GM21447 (cell line): ENCODE results near the gene NTM.

ENCODE experiments used
- ATAC-seq: cut with Tn5 transposase; IDR thresholded peaks from one replicate; pipeline ENCODE4 v1.9.1; 2021; ENCODE audit not compliant: unreplicated experiment

NTM gene

DNA sequence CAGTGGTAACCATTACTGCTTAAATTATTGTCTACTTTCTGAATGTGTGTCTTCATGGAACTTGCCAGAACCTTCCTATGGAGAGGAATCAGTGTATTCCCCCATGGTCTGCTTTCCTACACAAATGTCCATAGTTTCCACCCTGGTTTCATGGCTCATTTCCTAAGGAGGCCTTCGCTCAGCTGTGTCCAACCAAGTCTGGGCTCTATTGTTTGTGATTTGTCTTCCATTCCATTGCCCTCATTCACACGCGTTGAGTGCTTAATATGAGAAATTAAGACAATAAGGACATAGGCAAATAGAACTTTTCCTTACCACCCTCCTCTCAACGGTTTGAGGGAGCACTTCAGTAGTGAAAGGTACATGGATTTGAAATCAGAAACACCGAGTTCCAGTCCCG, 510.6 kb downstream of the NTM start:
- no peak for ATAC-seq

DNA sequence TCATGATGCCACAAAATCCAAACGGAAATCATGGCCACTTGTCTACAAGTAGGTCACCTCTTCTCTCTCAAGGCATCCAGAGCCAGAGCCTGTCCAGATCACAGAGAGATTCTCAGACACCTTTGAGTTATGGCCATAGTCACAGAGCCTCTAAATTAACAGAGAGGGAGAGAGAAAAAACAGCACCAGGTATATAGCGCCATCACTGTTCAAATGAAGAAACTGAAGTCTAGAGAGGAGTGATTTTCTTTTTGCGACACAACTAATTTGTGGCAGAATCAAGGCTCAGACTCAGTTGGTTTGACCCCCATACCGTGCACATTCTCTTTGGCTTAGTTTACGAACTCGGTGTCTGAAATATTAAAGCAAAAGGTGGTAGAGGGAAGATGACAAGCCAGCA, 512.9 kb downstream of the NTM start:
- ATAC-seq: no peak

DNA sequence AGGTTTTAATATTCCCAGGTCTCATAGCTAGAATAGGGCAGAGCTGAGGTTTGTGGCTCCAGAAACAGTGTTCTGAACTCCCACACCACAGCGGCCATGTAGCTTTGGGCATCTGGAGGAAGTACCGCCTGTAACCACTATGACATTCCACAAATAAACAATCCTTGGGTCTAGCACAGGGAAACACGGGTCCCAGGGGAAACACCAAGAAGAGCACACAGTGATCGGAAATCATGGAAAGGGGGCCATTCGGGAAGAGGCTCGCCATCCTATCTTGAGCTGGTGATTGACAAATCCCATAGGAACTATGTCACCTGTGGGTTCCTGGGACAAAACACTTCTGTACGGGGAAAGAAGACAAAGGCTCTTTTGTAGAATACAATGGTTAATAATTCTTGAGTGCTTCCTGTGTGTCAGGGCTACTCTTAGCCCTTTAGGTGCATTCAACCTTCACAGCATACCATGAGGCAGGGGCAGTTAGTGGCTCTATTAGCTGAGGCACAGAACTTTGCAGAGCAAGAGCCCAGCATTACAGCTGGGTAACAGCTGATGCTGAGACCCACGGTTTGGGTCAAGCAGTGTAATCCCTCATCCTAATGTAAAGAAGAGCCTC, 514.2 kb downstream of the NTM start:
- ATAC-seq: peak; percentile 78

DNA sequence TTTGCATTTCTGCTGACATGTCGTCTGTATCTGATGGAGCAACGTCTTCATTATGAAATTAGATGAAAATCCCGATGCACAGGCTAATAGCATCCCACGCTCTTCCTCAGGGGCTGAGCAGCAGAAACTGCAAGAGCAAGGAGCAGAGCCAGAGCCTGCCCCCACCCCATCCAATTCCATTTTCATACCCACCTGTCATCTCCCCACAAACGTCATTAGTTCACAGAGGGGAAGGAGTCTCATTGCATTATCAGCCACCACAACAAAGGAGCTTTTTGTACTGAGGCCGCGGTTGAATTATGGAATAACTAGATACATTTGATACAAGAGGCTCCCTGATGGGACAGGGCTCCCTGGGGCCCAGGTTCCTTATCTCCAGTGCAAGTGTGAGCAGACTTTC, 515.0 kb downstream of the NTM start:
- no peak for ATAC-seq

DNA sequence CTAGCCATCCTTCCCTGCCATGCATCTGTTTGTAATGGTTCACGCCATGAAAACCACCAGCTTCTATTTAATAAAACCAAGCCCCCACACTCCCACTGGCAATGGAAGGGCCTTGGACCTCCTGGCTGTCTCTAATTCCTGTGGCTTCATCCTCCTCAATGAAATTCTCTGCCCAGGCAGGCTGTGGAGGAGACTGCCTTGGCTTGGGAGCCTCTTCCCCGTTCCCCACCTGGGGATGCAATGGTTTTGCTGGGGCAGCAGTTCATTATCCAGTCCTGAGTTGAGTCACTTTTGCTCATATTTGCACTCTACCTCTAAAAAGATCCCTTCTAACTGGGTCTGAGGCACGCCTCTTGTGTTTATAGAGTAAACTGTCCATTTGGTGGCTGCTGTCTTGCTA, 515.8 kb downstream of the NTM start:
- ATAC-seq: no peak

DNA sequence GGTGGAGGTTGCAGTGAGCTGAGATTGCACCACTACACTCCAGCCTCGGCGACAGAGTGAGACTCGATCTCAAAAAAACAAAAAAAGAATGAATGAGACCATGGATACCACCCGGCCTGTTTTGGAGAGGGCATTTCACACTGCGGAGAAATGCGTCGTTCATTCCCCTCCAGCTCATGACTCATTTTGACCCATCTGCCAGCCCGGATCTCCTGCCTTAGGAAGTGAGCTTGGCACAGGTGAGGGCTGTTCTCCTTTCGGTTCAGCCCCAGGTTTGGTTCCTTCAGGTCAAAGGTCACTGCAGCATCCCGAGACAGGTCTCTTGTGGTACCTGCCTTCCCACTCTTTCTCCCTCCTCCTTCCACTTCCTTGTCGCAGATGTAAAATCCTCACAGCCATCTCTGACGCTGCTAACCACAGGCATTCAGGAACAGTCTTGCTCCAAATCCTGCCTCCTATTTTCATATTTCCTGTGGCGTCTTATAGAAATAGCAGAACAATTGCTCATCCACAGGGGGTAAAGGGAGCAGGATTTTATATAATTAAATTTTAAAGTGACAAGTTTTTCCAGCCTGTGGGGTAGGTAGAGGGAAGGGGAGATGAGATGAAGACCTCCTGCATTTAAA, 517.9 kb downstream of the NTM start:
- ATAC-seq: no peak

DNA sequence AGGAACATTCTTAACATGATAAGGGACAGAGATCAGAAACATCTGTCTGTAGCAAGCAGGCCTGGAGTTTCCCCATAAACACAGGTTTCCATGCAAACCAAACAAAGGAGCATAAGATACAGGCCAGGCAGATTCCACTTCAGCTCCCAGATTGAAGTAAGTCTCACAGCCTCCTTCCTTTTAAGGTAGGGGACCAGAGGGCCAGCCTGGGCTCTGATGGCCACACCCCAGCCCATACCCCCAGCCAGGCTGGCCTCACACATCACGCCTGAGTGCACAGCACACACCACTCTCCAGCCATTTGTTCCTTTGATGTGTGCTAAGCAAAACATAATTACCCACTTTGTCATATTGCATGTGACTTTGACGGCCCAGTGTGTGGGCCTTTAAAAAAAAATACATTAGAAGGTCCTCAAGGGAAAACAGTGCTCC, 518.7 kb downstream of the NTM start:
- ATAC-seq: no peak

DNA sequence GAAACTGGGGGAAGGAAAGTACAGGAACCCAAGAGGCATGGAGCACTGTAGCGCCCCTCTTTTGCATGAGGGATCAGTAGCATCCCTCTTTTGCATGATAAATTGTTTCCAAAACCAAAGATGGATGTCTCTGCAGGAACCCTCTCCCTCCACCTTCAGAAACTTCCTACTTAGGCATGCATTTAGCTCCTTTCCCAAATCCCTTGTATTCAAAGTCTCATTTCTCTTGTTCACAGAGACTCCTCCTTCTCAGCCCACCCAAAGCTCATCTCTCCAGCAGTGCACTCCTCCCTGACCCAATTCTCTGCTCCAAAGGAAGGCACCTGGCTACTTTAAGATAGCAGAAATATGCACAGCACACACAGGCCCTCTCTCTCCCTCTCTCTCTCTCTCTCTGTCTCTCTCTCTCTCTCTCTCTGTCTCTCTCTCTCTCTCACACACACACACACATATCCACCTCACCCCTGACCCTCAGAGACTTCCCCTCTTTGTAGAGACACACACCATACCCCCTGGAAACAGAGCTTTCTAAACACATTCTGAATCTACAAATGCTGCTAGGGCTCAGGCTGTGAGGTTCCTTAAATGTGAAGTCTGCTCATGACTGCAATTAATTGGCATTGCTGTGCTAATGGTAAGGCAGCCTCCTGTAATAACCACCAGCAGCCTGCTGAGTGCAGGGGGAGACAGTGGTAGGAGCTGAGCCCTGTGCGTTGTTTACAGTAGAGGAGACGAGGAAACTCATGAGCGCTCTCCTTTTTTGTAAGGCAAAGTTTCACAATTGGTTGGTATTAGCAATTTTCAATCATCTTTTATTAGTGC, 519.6 kb downstream of the NTM start:
- no peak for ATAC-seq

DNA sequence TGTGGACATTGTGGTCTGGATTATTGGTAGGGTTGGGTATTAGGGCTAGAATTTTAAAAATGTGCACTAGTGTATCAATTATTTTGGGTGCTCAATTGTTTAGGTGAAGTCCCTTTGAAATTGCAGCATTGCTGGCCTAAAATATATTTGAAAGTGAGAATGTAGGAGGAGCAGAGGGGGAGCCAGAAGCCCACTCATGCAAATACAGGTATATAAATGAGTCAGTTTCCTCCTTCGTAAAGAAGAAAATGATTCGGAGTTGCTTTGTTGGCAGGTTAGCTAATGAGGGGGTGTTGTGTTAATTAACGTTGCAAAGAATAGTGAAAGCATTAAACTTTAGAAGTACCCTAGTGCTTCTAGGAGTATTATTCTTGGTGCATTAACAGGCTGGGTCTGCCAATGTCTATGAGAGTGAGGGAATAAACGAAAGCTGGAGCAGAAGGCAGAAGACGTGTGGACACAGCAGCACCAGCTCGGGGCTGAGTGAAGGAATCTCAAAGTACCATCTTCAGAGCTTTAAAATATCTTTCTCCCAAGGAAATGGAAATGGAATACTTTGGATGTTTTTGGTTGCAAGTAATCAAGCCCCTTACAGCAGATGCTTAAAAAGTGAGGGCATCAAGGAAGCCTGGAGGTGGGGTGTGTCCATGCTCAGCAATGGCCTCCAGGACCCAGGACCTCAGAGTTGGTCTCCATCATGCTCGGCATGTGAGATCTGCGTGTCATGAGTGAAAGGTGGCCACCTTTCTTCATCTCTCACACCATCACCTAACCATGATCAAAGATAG, 522.9 kb downstream of the NTM start:
- peak; percentile 79 for ATAC-seq

DNA sequence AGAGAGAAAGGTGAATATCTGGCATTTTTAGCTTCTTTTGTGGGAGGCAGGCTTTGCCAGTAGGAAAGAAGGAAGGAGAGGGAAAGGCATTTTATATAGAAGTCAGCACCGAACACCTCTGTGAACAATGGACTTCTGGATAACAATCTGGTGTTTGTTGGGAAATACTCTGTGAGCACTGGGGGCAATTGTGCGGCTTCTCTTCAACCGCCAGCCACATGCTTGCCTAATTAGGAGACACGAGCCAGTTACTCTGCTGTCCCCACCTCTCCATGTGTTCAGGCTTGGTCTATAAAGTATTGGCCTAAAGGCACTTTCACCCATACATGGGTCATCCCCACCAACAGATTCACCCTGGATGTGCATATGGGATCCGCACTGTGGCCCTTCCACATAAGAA, 523.6 kb downstream of the NTM start:
- no peak for ATAC-seq

DNA sequence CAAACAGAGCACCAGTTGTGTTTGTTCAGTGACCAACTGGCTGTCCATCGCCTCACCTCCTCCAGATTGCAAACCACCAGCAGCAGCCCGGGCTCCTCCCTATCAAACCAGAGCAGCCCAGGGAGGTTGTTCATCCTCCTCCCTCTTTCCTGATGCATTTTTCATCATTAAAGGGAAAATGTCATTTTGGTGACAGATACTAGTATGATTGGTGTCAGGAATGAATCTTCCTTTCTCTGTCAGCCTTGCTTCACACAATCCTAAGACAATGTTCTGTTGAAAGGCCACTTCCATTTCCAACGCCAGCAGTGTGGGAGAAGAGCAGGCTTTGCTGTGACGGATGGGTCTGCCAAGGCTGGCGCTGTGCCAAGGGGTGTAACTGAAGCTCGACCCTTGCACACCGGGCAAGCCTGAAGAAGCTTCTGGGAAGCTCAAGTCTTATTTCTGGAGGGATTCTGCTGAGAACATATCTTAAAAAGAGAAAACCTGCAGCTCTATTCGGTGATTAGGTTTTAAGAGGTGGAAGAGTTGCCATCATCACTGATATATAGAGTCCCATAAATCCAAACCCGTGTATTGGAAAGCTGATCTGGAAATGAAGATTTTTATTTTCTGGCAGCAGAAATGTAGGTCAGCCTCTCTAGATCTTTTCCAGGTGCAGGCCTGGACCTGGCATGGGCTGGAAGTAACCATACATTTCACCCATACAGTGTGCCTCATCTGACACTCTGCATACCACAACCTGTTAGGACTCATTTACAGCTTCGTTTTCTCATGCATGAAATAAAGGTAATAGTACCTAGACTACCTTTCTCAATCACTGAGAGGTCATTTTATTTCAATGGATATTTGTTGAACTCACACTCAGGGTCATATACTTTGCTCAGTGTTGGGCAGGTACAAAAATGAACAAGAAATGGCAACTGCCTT, 524.5 kb downstream of the NTM start:
- ATAC-seq: no peak

DNA sequence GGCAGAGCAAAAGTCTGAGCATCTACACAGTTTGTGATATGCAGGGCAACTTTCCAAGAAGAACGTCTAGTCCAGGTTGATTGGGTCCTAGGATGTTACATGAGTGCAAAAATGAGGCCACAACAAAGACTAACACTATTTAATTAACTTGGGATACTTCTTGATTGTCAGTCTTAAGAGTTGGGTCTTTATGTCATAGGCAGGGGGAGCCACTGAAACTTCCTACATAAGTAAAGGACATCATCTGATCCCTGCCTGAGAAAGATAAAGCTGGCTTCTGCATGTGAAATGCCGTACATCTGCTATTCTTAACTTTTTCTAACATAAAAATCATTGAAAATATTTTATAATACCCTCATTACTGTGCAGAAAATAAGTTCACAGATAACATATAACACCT, 525.5 kb downstream of the NTM start:
- no peak for ATAC-seq

DNA sequence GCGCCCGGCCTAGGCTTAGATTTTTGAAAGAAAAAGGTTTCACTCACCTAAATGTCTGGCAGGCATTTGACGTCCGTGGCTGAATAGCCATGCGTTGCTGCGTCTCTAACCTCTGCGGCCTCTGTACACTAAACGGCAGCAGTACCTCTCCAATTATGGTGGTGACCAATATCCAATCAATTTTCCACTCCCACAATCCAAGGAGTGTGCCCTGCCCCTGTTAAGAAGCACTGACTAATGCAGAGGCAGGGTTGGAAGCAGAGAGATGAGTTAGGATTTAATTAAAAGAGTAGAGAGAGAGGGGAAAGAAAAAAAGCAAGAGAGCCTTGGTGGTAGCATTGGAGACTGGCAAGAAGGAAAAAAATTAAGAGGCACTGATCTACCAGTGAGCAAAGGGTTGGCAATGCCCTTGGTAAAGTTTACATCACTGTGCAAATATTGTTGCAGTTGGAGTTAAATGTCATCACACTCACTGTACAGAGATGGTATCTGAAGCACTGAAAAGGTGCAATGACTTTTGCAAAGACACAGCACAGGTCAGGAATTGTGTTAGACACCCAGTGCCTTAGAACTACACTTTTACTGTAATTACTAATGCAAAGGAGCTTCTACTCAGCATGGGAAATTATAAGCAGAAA, 526.7 kb downstream of the NTM start:
- no peak for ATAC-seq

DNA sequence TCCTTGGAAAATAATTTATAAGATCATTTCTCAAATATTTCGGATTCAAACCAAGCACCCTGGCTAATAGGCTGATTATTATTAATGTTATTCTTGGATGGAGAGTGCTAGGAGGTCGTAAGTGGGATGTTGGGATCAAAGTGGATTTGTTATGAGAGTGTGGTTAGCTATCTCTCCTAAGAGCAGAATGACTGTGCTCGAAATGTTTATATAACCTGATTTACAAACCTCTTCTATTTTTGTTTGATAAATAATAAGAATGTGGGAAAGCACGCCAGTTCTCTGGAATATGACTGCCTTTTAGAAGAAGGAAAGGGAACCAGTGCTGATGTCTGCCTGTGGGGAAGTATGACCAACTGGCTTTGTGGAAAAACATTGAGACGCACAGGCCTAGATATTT, 527.5 kb downstream of the NTM start:
- ATAC-seq: no peak

DNA sequence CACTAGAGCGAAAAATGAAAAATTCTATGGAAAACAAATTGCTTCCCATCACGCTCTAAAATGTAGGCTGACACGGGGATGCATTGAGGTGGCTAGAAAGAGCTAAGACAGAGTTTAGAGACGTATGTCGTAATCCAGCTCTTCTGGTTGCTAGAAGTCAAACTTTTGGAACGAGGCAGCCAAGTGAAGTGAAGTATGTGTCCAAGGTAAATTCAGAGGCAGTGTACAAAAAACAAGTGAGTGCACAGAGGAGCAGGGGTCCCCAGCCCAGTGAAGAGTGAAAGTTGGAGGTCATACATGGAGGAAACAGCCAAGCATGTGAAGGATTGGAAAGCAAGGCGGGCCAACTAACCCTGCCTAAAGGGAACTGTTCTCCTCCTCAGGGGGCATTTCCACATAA, 528.5 kb downstream of the NTM start:
- no peak for ATAC-seq

DNA sequence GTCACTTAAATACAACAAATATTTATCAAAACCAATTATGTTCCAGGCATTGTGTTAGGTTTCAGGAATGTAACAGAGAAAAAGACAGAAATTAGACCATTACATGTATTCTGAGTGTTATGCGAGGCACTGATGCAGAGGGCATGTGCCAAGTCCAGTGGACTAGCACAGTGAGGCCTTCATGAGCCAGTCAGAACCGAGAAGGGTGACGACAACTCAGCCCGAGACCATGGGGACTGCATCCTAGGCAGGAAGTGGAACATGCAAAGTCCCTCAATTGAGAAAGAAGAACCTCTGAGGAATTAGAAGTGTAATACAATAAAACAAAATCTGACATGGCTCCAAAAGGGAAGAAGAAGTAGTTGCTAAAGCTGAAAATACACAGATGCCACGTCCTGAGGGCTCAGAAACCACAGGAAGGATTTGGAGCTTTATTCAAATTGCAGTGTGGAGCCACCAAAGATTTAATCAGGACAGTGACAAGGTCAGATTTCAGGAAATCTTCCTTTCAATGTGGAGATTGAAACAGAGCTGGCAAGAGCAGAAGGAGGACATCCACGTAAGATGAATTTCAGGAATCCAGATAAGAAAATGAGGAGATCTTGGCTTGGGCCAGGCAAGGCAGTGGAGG, 529.6 kb downstream of the NTM start:
- no peak for ATAC-seq

DNA sequence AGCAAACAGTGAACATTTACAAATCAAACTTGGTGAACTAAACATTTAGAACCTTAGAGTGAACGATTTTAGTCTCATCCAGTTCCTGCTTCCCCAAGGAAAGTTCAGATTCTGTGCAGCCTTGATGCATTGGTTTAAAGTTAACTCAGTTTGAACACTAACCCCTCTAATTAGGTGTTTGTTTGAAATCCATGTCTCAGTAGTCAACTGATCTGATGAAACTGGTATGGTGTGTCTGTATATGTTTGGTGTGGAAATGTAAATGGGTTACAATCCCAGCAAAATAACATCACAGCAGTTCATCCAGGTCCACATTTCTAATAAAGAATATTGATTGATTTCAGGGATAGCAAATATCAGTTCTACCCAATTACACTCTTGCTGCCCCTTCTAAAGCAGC, 532.0 kb downstream of the NTM start:
- ATAC-seq: no peak

DNA sequence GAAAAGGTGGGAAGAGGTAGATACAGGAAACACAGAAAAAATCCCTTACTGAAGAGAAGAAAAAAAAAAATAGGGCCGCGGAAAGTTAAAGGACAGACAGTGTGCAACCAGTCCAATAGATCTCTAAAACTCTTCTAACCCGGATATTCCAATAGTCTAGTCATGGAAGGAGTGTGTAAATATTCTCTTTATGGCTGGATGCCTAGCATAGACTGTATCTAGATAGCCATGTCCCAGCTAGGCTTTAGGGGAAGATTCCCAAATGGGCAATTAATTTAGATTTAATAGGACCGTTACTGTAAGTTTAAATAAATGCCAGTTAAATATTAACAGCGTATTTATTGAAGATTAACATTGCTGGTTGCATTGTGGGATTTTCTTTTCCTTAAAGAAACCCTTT, 532.7 kb downstream of the NTM start:
- ATAC-seq: no peak

DNA sequence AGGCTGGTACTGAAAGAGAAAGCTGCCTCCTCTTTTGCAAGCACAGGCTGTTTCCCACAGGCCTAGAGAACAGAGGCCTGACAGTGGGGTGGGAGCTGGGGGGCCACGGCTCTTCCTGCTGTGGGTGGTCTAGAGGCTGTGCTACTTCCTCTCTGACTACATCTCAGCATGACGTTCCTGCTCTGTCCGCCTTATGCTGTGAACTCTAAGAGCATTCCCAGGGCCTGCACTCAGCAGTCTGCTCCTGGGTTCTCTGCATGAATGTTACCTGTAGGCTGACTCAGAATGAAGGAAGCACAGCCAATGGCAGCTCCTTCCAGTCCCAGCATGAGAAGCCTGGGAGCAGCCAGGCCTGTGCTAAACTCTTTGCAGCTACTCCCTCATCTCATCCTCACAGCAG, 534.3 kb downstream of the NTM start:
- no peak for ATAC-seq

DNA sequence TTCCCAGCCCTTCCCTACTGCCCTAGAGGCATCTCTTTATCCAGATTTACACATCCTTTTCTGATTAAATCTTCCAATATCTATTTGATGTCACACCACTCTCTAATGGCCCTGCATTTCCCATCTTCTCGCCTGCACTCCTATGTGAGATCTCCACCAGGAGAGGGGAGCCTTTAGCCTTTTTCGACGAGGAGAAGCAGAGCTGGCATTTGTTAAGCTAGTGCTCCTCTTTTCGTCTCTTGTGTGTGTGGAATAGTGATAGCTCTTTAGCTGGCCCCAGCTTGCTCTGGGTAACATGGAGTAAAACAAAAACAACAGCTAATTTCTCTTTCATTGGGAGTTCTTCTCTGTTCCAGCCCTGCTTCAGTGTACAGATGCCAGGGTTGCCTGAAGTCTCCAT, 536.5 kb downstream of the NTM start:
- no peak for ATAC-seq
